ENCODE data around the gene CPN2. TPM values are rescaled to one million over a fixed set of nuclear protein-coding genes. Genes with fewer than 3 reads are reported as not detected.

The CPN2 gene
- total RNA-seq, 1 experiment from 2014 or later = not detected

DNA sequence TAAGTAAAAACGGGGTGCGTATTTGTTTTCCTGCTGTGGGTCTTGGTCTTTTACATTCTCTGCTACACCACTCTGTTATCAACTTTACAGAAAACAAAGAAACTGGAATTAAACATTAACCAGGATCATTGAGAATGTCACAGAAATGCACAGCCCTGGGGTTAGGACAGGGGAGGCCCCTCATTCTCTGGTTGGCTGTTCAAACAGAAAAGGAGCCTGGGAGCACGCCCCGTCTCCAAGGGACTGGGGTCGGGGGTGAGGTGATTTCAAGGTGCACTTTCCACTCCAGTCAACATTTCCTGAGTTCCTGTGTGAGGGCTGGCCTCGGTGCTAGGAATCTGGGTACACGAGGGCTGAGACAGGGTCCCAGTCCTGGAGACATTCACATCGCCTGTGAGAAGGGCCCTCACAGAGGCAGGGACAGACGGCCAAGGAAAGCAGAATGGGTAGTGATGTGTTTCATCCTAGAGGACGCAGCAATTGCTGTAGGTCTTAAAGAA, 30.3 kb downstream of the CPN2 start:
- no peak overlapping the region for H2BK120ac ChIP-seq (ENCODE audit: low read depth, low read length, poor library complexity, severe bottlenecking)
- H3K4ac ChIP-seq (ENCODE audit: low read depth, low read length) = no peak overlapping the region
- TF ChIP-seq, protein P1, sequence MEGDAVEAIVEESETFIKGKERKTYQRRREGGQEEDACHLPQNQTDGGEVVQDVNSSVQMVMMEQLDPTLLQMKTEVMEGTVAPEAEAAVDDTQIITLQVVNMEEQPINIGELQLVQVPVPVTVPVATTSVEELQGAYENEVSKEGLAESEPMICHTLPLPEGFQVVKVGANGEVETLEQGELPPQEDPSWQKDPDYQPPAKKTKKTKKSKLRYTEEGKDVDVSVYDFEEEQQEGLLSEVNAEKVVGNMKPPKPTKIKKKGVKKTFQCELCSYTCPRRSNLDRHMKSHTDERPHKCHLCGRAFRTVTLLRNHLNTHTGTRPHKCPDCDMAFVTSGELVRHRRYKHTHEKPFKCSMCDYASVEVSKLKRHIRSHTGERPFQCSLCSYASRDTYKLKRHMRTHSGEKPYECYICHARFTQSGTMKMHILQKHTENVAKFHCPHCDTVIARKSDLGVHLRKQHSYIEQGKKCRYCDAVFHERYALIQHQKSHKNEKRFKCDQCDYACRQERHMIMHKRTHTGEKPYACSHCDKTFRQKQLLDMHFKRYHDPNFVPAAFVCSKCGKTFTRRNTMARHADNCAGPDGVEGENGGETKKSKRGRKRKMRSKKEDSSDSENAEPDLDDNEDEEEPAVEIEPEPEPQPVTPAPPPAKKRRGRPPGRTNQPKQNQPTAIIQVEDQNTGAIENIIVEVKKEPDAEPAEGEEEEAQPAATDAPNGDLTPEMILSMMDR (conservative IDR thresholded peaks at IDR 0.05) = no peak
- H3K36me3 Mint-ChIP-seq (ENCODE audit: insufficient read depth in 1 of 3, low read depth in 3 of 3) = peaks cover 20 to 27% (median 20%) of the 10 kb centered on the region in 3 experiments
- H3K4me1 ChIP-seq (ENCODE audit: insufficient read depth, low read length) = no peaks in the 10 kb centered on the region
- H4K8ac ChIP-seq (replicated peaks; ENCODE audit: insufficient read length, low read depth, low read length) = no peak overlapping the region
- WGBS (ENCODE audit: extremely low coverage, insufficient read length, low lambda C conversion rate) = no CpG with 5 or more reads among the region's 10 CpGs
- peaks cover 14 to 22% of the 10 kb centered on the region in 2 experiments for H3K4me1 Mint-ChIP-seq
- no peak overlapping the region for H2BK12ac ChIP-seq (ENCODE audit: insufficient read length, low read depth, low read length)
- H3K14ac ChIP-seq (ENCODE audit: insufficient read depth, low read length) = no peak overlapping the region
- H3K27ac Mint-ChIP-seq = no peak overlapping the region
- no peak overlapping the region for H4K5ac ChIP-seq (ENCODE audit: insufficient read length, low read depth, low read length)
- H3K79me1 ChIP-seq (ENCODE audit: insufficient read depth, low read depth, low read length, poor library complexity, severe bottlenecking) = no peaks in the 10 kb centered on the region
- H3K18ac ChIP-seq (ENCODE audit: insufficient read length, low read depth, low read length) = no peak overlapping the region
- no peak overlapping the region for H3K9ac ChIP-seq (ENCODE audit: extremely low read depth, insufficient read length, low read length)
- H2AFZ ChIP-seq (ENCODE audit: low read length) = no peak overlapping the region
- peaks cover 21% of the 10 kb centered on the region for H3K9me3 ChIP-seq (ENCODE audit: control insufficient read depth, low read depth, low read length)
- H3K23me2 ChIP-seq (ENCODE audit: insufficient read length, low read depth, low read length, poor library complexity, severe bottlenecking) = no peaks in the 10 kb centered on the region
- no peak for DNase-seq
- no peak overlapping the region for H3K4me2 ChIP-seq (ENCODE audit: insufficient read depth, insufficient read length, low read length)
- H4K91ac ChIP-seq (ENCODE audit: insufficient read length, low read depth, low read length) = no peak overlapping the region
- no peak overlapping the region for H2BK20ac ChIP-seq (ENCODE audit: low read depth, low read length, poor library complexity, severe bottlenecking)
- H3K27ac ChIP-seq (ENCODE audit: insufficient read length, low read depth, low read length) = no peak overlapping the region
- H3K27me3 ChIP-seq (ENCODE audit: insufficient read depth, low read length) = peaks cover 3% of the 10 kb centered on the region; the same call in 1 of the 2 replicates
- no peak overlapping the region for H3K56ac ChIP-seq (ENCODE audit: insufficient read length, low read depth, low read length)
- no peak overlapping the region for H2BK15ac ChIP-seq (ENCODE audit: low read depth, low read length)
- no peak overlapping the region for H2AK5ac ChIP-seq (ENCODE audit: insufficient read length, low read length)
- H3K27me3 Mint-ChIP-seq (ENCODE audit: low read depth) = peaks cover 50% of the 10 kb centered on the region
- H3K79me2 ChIP-seq (ENCODE audit: insufficient read depth, low read length) = no peaks in the 10 kb centered on the region
- H3K4me3 Mint-ChIP-seq = no peak overlapping the region
- H3K23ac ChIP-seq (ENCODE audit: insufficient read length, low read depth, low read length) = no peak overlapping the region
- no peak overlapping the region for H3T11ph ChIP-seq (ENCODE audit: low read length)
- H3K9me3 Mint-ChIP-seq = peaks cover 32 to 54% of the 10 kb centered on the region in 2 experiments
- H4K20me1 ChIP-seq (ENCODE audit: control insufficient read depth, insufficient read depth, insufficient read length) = no peaks in the 10 kb centered on the region
- no peak overlapping the region for H2BK5ac ChIP-seq (ENCODE audit: insufficient read length, low read length)

Measured in H9 (cell line).